Measurements from ENCODE around the gene ADPRM.

GRCh38 chr17:10735251-10735650, 37.9 kb downstream of the ADPRM start:
- TF ChIP-seq CTCF (tag by site-specific recombination; IDR thresholded peaks at IDR 0.05) (no peak), ZNF768 (tag by site-specific recombination; IDR thresholded peaks at IDR 0.05) (no peak), ZNF639 (tag by site-specific recombination; IDR thresholded peaks at IDR 0.05) (no peak)

Data from HEK293 (cell line).